NCI-H128 (cell line): ENCODE measurements around the gene CPVL.

Experiments
- DNase-seq: peaks from one replicate; lab custom pipeline; 2025; ENCODE audit not compliant: unreplicated experiment; lab: John Stamatoyannopoulos, UW

CPVL gene

DNA sequence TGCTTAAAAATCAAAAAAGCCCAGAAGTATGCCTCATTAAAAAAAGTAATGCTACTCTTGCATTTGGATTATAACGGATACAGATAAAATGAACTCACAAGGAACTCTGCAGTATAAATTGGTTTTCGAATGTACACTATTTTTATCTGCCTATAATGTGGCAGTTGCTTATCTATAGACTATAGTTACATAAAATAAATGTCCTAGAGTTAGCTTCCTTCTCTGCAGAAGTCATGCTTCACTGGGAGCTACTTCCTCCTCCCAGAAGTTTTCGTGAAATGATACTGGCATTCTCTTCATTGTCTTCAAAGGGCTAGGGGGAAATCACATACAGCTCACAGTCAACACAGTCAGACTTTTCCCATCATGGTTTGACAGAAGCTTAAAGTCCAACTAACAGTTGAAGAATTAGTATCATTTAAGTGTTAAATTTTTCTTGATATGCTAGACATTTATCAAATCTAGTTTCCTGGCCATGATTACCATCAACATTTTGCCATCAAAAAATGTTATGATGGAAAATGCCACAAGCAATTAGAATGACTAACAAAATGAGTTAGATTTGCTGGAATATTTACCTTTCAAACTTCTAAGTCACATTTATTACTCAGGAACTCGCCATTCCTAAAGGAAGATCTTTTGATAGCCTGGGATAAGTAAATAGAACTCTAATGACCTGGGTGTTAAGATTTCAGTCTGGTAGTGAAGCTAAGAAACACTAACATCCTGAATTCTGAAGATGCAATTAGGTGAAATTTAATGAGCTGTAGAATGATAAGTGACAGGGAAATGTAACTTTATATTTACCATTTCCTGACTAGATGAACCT is 100.9 kb downstream of the CPVL start:
- no peak for DNase-seq

GRCh38 chr7:29044554-29044953 is 101.8 kb downstream of the CPVL start:
- DNase-seq, result no peak

DNA sequence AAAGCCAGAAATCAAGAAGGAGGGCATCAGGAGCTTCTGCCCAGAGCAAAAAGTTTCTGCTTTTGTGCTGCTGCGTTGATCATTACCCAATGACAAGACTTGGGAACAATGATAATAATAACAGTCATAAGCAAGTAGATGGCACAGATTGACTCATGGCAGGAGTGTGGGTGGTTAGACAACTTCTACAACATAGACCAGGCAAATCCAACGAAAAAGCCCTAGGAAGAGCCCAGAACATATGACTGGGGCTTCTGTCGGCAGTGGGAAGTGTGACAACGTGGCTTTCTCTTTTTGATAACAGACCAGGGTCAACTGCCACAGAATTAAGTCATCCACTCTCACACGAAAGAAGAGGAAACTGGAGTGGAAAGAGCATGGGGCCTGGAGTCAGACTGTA is 102.8 kb downstream of the CPVL start:
- DNase-seq, result no peak

DNA sequence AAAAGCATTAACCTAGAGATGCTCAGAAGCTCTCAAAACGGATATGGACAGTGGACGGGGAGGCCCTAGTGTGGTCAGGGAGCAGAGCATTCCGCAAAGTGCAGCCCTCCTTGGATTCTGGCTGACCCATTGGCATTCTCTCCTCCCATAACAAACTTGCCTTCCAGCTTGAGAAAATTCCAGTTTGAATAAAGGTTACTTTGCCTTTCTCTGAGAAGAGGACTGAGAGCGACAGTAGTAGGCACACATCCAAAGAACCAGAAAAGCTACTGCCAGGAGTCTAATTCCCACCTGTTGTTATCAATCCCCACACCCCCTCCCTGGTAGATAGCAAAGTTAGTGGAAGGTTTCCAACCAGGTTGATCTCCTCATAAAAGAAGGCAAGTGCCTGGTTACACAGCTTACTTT is 103.5 kb downstream of the CPVL start:
- DNase-seq, result no peak

GRCh38 chr7:29041991-29042390 is 104.3 kb downstream of the CPVL start:
- DNase-seq, result no peak

DNA sequence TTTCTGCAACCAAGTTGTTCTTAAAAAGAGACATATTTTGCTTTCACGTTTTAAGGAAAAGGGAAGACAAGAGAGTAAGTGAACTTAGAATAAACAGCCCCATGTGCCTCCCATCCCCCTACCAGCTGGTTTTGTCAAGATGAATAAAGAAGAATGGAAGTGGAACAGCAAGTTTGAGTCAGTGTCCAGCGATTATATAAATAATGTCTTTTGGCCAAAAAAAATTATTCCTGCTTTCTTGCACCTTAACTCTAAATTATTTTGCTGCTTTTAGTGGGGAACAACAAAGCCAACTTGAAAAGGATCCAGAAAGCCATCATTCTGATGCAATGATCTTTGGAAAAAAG is 105.8 kb downstream of the CPVL start:
- no peak for DNase-seq

- no peak for DNase-seq
Measured at GRCh38 chr7:29039821-29040578, 106.3 kb downstream of the CPVL start.

GRCh38 chr7:29038463-29038862 is 107.9 kb downstream of the CPVL start:
- no peak for DNase-seq

DNA sequence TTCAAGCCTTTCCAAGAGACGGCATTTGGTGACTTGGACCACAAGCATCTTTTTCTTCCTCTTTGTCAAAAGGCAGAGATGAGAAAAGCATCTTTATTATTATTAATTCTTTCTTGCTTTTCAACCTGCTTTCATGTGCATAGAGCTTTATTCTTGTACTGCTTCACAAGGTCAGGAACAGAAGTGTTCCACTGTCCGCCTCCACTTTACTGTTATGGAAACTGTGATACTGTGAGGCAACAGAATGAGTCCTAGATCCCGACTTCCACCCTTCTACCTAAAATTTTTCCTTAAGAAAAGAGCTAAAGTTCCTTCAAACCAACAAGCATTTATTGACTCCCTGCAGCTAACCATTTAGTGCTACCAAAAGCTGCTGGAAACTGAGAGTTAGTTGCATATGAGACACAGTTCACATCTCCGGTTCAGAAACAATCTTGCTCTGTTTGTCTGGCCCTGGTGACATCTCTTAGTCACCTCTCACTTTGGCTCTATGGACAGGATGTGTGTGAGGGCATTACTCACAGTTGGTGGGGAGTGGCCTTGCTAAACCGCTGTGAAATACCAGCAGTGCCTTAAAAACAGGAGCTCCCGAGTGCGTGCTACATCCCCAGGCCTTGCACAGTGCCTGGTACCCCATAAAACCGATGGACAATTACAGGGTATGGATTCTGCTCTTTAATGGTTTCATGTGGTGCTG is 111.1 kb downstream of the CPVL start:
- no peak for DNase-seq

DNA sequence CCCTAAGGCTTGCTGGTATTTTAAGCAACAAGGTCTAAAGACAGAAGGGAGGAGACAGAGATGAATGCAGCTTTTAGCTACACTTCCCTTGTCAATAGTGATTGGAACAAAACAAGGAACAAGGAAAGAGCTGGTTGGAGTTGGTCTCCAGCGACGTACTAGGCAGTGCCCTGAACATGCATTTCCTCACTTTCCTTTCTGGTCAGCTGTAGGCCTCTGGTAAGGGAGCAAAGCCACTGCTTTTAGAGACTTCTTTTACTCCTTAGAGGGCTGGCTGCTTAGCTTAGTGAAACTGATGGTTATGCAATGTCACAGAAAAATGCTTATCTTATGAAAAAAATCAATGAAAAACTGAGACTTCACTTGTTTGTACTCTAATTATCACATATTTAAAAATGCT is 112.8 kb downstream of the CPVL start:
- DNase-seq, result no peak

DNA sequence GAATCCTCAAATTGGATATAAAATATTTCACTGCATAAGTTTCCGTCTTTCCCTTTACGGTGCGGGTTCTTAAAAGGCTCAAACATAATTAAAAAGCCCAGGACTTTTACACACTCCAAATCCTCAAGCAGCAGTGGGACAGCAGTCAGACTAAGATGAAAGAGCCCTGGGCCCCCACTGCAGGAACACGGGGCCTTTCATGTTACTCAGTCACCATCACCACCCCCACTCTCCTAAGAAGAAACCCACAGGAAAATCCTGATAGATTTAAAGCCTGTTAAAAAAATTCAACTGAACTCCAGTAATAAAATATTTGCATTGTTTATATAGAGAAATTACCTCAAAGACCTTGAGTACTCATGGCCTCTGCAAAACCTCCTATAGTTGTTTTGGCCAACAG is 114.2 kb downstream of the CPVL start:
- no peak for DNase-seq

- no peak for DNase-seq
Measured at GRCh38 chr7:29030781-29031275, 115.5 kb downstream of the CPVL start.

- DNase-seq, result no peak
Measured at GRCh38 chr7:29022291-29022988, 123.9 kb downstream of the CPVL start.

- no peak for DNase-seq
Measured at GRCh38 chr7:29019896-29020295, 126.4 kb downstream of the CPVL start.

DNA sequence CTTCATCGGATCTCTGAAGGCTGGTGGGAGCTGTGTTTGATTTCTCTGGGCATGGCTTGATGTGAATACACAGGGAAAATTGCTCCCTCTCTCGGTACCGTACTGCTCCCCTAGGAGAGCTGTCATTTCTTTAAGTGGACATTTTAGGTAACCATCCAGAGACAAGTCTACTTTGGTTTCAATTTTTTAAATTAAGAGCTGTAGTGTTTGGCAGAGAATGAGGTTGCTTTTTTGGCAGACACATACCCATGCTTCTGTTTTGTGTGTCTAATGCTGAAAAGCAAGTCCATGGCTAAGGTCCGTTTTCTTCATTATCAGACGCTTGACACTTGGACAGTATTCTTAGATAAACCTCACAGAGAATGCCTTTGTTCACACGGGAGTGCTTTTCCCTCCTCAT is 127.0 kb downstream of the CPVL start:
- no peak for DNase-seq

DNA sequence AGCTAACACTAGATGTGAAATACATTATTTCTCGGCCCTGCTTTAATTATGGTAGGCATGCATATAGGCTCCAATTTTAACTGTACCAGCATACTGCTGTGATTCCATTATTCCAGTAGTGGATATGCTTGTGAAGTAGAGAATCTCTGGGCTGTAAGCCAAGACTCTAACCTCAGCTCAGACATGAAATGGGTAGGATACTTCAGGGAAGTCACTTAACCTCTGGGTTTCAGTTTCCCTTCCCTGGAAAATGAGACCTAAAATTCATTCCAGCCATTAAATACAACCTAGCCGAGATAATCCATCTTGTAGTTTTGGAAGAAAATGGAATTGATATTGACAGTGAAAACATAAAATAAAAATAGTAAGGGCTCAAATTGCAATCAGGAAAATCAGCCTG is 128.6 kb downstream of the CPVL start:
- DNase-seq, result peak; percentile 44

- DNase-seq, result no peak
Measured at GRCh38 chr7:29014725-29015124, 131.6 kb downstream of the CPVL start.

GRCh38 chr7:29013931-29014330 is 132.4 kb downstream of the CPVL start:
- no peak for DNase-seq

GRCh38 chr7:29013082-29013695 is 133.1 kb downstream of the CPVL start:
- no peak for DNase-seq

DNA sequence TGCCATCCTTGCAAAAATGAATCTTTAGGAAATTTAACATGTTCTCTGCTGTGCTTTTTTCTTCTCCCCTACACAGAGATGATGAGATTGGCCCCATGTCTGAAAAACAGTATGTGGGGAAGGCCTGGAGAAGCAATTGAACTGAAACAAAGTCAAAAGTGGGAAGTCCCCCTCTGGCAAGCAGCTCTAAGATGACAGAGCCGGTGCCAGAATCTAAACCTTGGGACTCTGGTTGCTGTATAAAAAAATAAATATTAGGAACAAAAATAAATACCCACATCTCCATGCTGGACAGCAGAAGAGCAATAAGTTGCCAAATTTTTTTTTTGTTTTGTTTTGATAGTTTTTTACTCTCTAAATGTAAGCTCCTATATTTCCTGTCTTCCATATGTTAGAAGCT is 136.4 kb downstream of the CPVL start:
- no peak for DNase-seq

- no peak for DNase-seq
Measured at GRCh38 chr7:29008590-29008989, 137.7 kb downstream of the CPVL start.
